GM19099 (cell line): ENCODE measurements around the gene MBD5.

Experiments used
- POLR2A ChIP-seq: IDR thresholded peaks from 3 replicates; pipeline ENCODE4 v1.6.1; 2011; ENCODE audit warnings: low read depth; ENCODE audit not compliant: insufficient read length; ENCODE audit errors: extremely low read depth

The MBD5 gene

DNA sequence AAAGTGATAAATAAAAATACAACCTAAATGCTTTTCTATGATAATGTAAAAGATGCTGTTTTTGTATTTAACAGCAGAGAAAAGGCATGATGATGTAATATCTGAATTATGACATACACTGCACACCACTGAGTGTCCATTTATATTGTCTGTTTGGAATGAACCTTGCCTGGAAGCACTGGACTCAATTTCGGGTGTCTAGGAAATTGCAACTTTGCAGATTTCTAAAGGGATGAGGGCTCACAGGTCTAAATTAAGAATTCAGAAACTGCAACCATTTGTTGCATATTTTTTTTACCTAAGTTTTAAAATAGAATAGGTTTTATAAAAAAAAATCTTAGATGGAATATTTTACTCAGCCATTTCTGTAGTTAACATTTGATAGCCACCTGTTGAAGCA, 492.5 kb downstream of the MBD5 start:
- no peak for TF ChIP-seq POLR2A

DNA sequence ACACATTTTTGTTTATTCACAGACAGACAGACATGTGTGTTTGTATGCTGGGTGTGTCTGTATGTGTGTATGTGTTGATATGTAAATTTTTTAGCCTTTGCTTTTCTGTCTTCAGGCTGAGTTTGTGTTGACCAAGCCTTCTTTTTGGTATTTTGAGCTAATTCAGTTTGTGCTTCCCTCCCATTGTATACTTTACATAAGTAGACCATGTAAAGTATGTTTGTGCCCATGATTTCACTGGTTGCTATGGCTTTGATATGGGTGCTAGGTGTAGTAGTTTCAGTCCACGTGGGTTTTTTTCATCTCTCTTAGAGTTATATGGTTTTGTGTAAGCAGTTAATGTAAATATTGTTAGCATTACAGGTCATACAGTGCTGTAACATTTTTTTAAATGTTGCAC, 494.2 kb downstream of the MBD5 start:
- TF ChIP-seq POLR2A: no peak

- TF ChIP-seq POLR2A: no peak
Measured at GRCh38 chr2:148515976-148516375, 495.1 kb downstream of the MBD5 start.

DNA sequence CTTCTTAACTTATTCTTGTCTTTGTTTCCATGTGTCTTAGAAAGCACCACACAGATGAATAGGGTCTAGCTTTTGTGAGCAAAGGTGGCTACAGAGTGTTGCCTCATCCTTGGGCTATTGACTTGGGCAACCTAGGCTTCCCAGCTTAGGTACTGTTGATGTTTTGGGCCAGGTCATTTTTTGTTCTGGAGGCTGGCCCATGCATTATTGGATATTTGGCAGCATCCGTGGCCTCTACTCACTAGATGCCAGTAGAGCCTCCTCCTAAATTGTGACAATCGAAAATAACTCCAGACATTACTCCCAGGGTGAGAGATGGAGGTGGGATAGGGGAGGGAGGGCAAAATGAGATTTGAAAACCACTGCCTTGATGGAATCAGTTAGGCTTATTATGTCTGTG, 496.4 kb downstream of the MBD5 start:
- no peak for TF ChIP-seq POLR2A

DNA sequence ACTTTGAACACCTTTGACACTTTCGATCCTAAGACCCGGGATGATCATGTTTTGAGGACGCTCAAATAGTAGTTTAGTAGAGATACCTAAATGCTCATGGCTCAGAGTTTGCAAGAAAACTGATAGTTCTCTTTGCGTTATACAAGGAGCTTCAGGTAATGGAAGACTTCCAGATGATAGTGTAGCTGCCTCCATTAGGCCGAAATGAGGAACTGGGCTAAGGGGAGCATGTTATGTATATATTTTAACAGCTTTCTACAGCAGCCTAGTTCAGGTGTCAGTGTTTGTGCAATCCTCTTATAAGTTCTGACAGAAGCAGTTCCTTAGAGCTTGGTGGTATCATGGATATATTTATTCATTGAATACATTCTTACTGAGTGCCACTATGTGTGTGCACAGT, 496.9 kb downstream of the MBD5 start:
- no peak for TF ChIP-seq POLR2A

DNA sequence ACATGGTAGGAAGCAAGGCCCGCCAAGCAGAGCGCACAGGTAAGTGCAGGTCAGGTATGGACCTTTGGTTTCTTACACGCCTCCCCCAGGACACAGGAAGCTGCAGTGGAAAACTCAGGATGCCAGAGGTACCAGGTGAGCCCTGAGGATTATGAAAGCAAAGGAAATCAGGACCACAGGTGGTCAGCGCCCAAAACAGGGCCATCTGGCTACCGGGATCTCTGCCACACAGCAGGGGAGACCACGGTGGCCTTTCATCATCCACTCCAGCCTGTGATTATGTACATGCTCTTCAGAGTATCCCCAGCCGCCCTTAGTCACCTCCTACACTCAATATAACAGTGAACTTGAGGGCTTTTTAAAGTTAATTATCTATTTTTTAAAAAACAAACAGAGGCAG, 498.1 kb downstream of the MBD5 start:
- TF ChIP-seq POLR2A: no peak

DNA sequence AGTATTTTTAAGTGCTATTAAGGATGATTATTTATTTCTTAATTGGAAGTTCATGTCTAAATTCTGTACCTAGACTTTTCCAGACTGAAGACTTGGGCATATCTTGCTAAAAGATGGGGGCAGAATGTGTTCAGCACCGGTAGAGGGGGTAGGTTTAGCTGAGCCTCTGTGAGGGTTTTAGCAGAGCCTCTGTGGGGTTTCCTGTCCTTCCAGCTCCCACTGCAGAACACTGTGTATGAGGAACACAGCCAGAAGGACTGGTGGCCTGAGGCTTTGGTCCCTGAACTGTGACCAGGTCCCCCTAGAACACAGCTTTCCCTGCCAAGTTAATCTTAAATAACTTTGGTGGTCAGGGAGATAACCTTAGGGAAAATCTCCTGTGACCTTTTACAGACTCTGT, 500.3 kb downstream of the MBD5 start:
- TF ChIP-seq POLR2A: no peak

GRCh38 chr2:148523315-148523714, 502.4 kb downstream of the MBD5 start:
- TF ChIP-seq POLR2A: no peak

DNA sequence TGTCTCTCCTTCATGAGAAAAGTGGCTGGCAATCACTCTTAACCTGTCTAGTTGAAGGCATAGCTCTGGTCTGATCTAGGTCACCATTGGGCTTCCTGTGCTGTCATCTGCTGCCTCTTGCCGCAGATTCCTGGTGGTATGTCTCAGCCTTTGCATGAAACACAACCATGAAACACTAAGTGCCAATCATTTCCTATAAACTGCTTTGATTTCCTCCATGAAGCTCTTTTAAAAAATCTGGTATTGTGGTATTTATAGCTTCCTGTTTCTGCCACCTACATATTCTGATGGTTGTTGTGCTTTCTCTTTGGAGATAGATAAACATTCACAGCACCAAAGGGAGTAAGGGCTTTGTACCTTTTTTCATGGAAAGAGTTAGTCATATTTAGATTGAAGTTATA, 503.6 kb downstream of the MBD5 start:
- TF ChIP-seq POLR2A: no peak

- TF ChIP-seq POLR2A: no peak
Measured at GRCh38 chr2:148525130-148525529, 504.2 kb downstream of the MBD5 start.

GRCh38 chr2:148526509-148527346, 505.8 kb downstream of the MBD5 start:
- no peak for TF ChIP-seq POLR2A

DNA sequence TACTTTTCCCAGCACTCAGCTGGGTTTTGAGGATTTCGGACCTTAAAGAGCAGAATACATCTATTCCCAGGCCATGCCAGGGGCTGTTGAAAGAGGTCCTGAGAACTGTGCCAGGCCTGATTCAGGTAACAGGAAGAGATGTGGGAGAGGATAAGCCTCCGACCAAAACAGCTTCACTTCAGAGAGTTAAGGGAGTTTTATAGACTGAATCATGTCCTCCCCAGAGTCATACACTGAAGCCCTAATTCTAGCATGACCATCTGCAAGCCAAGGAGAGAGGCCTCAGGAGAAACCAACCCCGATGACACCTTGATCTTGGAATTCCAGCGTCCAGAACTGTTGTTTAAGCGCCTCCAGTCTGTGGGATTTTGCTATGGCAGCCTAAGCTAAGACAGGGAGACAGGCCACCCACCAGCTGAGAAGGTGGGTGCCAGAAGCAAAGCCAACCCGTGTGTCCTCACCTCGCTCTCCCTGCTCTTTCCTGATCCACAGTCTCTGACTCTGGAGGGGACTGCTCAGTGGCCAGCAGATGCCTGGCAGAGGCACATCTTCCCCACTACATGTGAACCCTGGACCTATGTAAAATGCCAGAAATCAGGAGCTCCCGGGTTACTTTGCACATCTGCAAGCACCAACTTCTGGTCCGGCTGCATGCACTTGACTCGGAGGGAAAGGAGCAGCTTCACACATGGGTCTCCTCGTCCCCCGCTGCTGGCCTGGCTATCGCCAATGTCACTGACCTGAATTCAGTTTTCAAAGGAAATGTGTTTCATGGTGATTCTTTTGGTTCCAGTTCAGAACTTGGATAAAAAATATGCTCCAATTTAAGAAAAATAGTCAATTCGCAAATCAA, 506.8 kb downstream of the MBD5 start:
- TF ChIP-seq POLR2A: no peak

- TF ChIP-seq POLR2A: no peak
Measured at GRCh38 chr2:148528356-148529064, 507.6 kb downstream of the MBD5 start.

DNA sequence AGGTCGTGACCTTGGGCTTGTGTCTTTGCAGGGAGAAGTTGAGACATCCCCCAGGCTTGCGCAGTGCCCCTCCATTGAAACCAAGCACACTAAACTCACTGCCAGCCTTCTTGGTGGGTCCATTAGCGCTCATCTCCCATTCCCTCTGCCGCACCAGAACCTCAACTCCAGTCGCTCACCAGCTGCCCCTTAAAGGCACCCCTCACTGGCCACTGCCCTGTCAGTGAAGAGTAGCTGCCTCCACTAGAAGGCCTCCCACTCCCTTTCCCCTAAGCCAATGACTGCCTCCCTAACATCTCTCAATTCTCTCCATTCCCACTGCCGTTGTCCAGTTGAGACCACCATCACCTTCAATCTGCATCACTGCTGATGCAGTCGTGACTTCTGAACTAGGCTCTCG, 508.9 kb downstream of the MBD5 start:
- TF ChIP-seq POLR2A: no peak

GRCh38 chr2:148530350-148530749, 509.5 kb downstream of the MBD5 start:
- no peak for TF ChIP-seq POLR2A
